Endothelial cell of umbilical vein (primary cell): ENCODE results near the gene ATP9B. TPM values are rescaled to one million over a fixed set of nuclear protein-coding genes. Genes with fewer than 3 reads are reported as not detected.

Experiments used
- BruUV-seq: library from RNA; stranded (reverse); fragments of 400-500 nt; replicated peaks from 2 replicates; lab custom pipeline; 2021; lab: Mats Ljungman, UMichigan
- CTCF ChIA-PET: fragments of 300-600, 350-600 bp; sonication (Branson Sonifier 250); formaldehyde crosslinking; loops from one replicate; lab custom pipeline; 2021; ENCODE audit warnings: antibody characterized with exemption, inconsistent platforms; lab: Charles Lee
- POLR2A ChIA-PET: fragments of 300-600, 350-600 bp; sonication (Branson Sonifier 250); formaldehyde crosslinking; loops from one replicate; lab custom pipeline; 2021; ENCODE audit warnings: antibody characterized with exemption, inconsistent platforms; lab: Charles Lee
- DNase-seq: peaks from one replicate; pipeline ENCODE4 v3.0.0-alpha.2; 2011; ENCODE audit warnings: low read depth, low spot score
- FAIRE-seq: peaks from 2 replicates; lab custom pipeline; 2011; peaks lifted over from hg19 to GRCh38; lab: Jason Lieb, UNC
- H2AFZ ChIP-seq: 2 replicates; pipeline ENCODE4 v1.6.0; 2012; ENCODE audit warnings: low read depth, low read length, control low read depth, inconsistent platforms
- H3K27ac ChIP-seq: 2 replicates; pipeline ENCODE4 v1.5.1; 2011; ENCODE audit warnings: low read depth, mild to moderate bottlenecking, control low read depth, low read length, moderate library complexity; ENCODE audit not compliant: insufficient read depth
- H3K27me3 ChIP-seq, 2 experiments: 2 replicates each; pipeline versions ENCODE4 v1.6.0 to v1.6.1; 2011; ENCODE audit warnings: low read length in 2 of 2, mixed read lengths in 1 of 2; ENCODE audit not compliant: control insufficient read depth in 2 of 2, insufficient read depth in 2 of 2
- H3K36me3 ChIP-seq, 2 experiments: 2 replicates in 1 of 2; 3 replicates in 1 of 2; pipeline ENCODE4 v1.5.1; 2011; ENCODE audit warnings: low read length in 2 of 2, mild to moderate bottlenecking in 1 of 2, moderate library complexity in 1 of 2; ENCODE audit not compliant: control insufficient read depth in 2 of 2, insufficient read depth in 2 of 2; ENCODE audit errors: extremely low read depth in 1 of 2
- H3K4me1 ChIP-seq: 3 replicates; pipeline ENCODE4 v1.5.1; 2011; ENCODE audit warnings: mild to moderate bottlenecking, low read length; ENCODE audit not compliant: control insufficient read depth, insufficient read depth; ENCODE audit errors: extremely low read depth
- H3K4me2 ChIP-seq: 2 replicates; pipeline ENCODE4 v1.6.1; 2011; ENCODE audit warnings: low read length, control low read depth, mixed read lengths; ENCODE audit not compliant: insufficient read depth
- H3K4me3 ChIP-seq, 3 experiments: fragments of 200-600 bp in 1 of 3; sonication (generic), shearing (Covaris generic) in 1 of 3; replicated peaks in 1 of 3; 2 replicates each; pipeline ENCODE4 v1.5.1; 2011 to 2016; ENCODE audit warnings: control low read depth in 3 of 3, low read length in 3 of 3, mild to moderate bottlenecking in 2 of 3, inconsistent platforms in 1 of 3, low read depth in 1 of 3, moderate library complexity in 1 of 3; ENCODE audit not compliant: insufficient read depth in 1 of 3
- H3K79me2 ChIP-seq: 2 replicates; pipeline ENCODE4 v1.6.0; 2012; ENCODE audit warnings: low read length, inconsistent platforms; ENCODE audit not compliant: control insufficient read depth, insufficient read depth
- H3K9ac ChIP-seq: replicated peaks from 2 replicates; pipeline ENCODE3; 2011; ENCODE audit warnings: low read length, control low read depth; ENCODE audit not compliant: insufficient read depth; ENCODE audit errors: extremely low read depth
- H3K9me1 ChIP-seq: replicated peaks from 3 replicates; pipeline ENCODE4 v1.6.0; 2011; ENCODE audit warnings: mild to moderate bottlenecking, low read length; ENCODE audit not compliant: control insufficient read depth, insufficient read depth; ENCODE audit errors: extremely low read depth
- H3K9me3 ChIP-seq: replicated peaks from 2 replicates; pipeline ENCODE4 v1.5.1; 2012; ENCODE audit warnings: low read length, inconsistent platforms; ENCODE audit not compliant: control insufficient read depth, insufficient read depth
- H4K20me1 ChIP-seq: replicated peaks from 2 replicates; pipeline ENCODE3; 2011; ENCODE audit warnings: mild to moderate bottlenecking, low read length; ENCODE audit not compliant: control insufficient read depth, insufficient read depth; ENCODE audit errors: extremely low read depth
- EZH2 ChIP-seq: IDR thresholded peaks from 2 replicates; pipeline ENCODE4 v1.6.1; 2012; ENCODE audit warnings: borderline replicate concordance, low read depth, mild to moderate bottlenecking, moderate library complexity, low read length, inconsistent platforms; ENCODE audit not compliant: severe bottlenecking
- FOS ChIP-seq: IDR thresholded peaks from 2 replicates; pipeline ENCODE4 v1.6.1; 2011; ENCODE audit warnings: mild to moderate bottlenecking, low read length, moderate library complexity, borderline replicate concordance; ENCODE audit not compliant: insufficient read depth
- GATA2 ChIP-seq: IDR thresholded peaks from 2 replicates; pipeline ENCODE4 v1.7.0; 2011; ENCODE audit warnings: low read depth, mild to moderate bottlenecking, moderate library complexity, mixed read lengths, low read length; ENCODE audit not compliant: insufficient read length, insufficient read depth
- JUN ChIP-seq: IDR thresholded peaks from 2 replicates; pipeline ENCODE4 v1.6.1; 2011; ENCODE audit warnings: borderline replicate concordance, low read depth; ENCODE audit not compliant: insufficient read length, insufficient read depth
- MYC ChIP-seq: IDR thresholded peaks from one replicate; pipeline ENCODE4 v1.6.1; 2011; ENCODE audit warnings: mild to moderate bottlenecking, low read depth, low read length
- POLR2AphosphoS5 ChIP-seq: IDR thresholded peaks from 2 replicates; pipeline ENCODE4 v1.6.1; 2012; ENCODE audit warnings: low read depth, mild to moderate bottlenecking, control low read depth, low read length, moderate library complexity; ENCODE audit not compliant: insufficient read depth
- dilution Hi-C: fragments of 300-500 bp; cut with MboI; formaldehyde crosslinking; loops from one replicate; pipeline ENCODE4 v1.15.0; 2019; ENCODE audit warnings: low sequenced_read_pairs; ENCODE audit not compliant: extremely low pct_ligation_motif_present
- intact Hi-C: fragments of 100-400 bp; cut with micrococcal nuclease; formaldehyde crosslinking; loops from one replicate; pipeline ENCODE4 v1.10.0; 2022
- polyA plus RNA-seq, 4 experiments: library from polyadenylated mRNA; depleted of rRNA in 3 of 4; stranded (reverse) in 3 of 4; unstranded in 1 of 4; fragments of >200 nt; gene quantifications; 2 replicates each; pipeline versions ENCODE4 v1.2.1 to v1.2.3, GENCODE V29; 2011 to 2012; ENCODE audit warnings: missing spikeins in 1 of 4
- total RNA-seq: library from RNA; stranded (reverse); gene quantifications from 2 replicates; pipeline ENCODE4 v1.2.3, GENCODE V29; 2021
- TF ChIP-seq, protein P1 (sequence below): IDR thresholded peaks from 2 replicates; pipeline ENCODE4 v1.6.1; 2011; ENCODE audit not compliant: insufficient read depth, insufficient read length

The ATP9B gene
- total and polyA plus RNA-seq, 2 donors (not counting 3 experiments of a cell fraction or from before 2014, with no cell fraction given): 14.6 to 18.2 TPM

DNA sequence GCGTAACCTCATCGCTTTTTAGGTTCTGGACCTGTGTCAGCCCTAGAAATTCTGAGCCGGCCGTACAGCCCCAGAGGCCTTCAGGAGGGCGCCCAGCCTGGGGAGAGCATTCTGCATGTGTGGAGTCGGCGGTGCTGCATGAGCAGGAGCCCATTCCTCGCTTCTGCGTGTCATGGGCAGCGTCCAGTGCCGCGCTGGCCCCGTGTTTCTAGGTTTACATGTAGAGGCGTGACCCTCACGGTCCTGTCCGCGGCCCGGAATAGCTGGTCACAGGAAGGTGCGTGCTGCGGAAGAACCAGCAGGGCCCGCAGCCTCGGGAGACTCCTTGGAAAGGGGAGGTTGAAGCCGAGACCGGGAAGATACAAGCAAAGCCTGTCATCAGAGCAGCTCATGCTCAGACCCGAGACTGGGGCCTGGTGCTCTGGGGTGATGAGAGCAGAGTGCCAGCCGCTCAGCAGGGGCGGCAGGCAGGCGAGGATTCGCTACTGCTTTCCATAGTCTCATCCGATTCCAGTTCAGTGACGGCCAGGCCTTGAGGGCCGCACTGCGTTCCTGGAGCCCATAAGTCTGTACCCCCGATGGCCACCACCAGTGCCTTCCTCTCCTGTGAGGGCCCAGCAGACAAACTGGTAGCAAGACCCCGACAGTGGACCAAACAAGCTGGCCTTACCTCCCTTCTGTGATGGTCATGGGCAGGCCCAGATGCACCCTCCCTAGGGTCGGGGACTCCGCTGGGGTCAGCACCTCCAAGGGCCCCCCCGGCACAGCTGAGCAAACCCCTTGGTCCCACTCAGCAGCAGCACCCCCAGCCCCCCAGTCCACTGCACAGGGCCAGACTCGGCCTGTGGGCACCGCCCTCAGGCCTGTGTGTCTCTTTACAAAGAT, 311.0 kb downstream of the ATP9B start:
- H3K4me3 ChIP-seq: no peak overlapping the region
- H3K9me3 ChIP-seq: no peaks in the 10 kb centered on the region
- ChIA-PET CTCF (interaction anchor here (0.8 to 6.3 kb wide), 17 partner anchors 11 to 301 kb away, joined by 3 to 62 read pairs (median 5); no protein-coding TSS in a partner anchor), POLR2A (no interaction called here)
- dilution Hi-C loops (no loop called here), intact Hi-C loops (loop anchor here (1.0 to 10.0 kb wide), 4 partner anchors 264 to 655 kb away; partner anchors contain the start of genes CTDP1, RBFA and TXNL4A)
- H3K4me1 ChIP-seq: no peaks in the 10 kb centered on the region
- H2AFZ ChIP-seq: no peak overlapping the region
- no peak overlapping the region for H3K27ac ChIP-seq
- no peaks in the 10 kb centered on the region for H3K9me1 ChIP-seq
- H3K4me2 ChIP-seq: no peak overlapping the region
- BruUV-seq: no TSS peak
- TF ChIP-seq JUN: no peak
- TF ChIP-seq MYC: no peak
- TF ChIP-seq, protein P1, sequence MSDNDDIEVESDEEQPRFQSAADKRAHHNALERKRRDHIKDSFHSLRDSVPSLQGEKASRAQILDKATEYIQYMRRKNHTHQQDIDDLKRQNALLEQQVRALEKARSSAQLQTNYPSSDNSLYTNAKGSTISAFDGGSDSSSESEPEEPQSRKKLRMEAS: no peak
- no peak for TF ChIP-seq POLR2AphosphoS5
- no peak for TF ChIP-seq EZH2
- TF ChIP-seq FOS: no peak
- no peak for TF ChIP-seq GATA2
- H3K36me3 ChIP-seq: no peaks in the 10 kb centered on the region
- no peaks in the 10 kb centered on the region for H3K27me3 ChIP-seq
- no peak overlapping the region for H3K9ac ChIP-seq
- H4K20me1 ChIP-seq: no peaks in the 10 kb centered on the region
- H3K79me2 ChIP-seq: no peaks in the 10 kb centered on the region
- no peak for FAIRE-seq
- DNase-seq: no peak
